Pons (tissue), 1 donor: ENCODE data around the gene MIA2.

Experiments used
- DNase-seq: peaks from one replicate; pipeline ENCODE4 v3.0.0-alpha.2; 2016; ENCODE audit warnings: low spot score

The MIA2 gene

DNA sequence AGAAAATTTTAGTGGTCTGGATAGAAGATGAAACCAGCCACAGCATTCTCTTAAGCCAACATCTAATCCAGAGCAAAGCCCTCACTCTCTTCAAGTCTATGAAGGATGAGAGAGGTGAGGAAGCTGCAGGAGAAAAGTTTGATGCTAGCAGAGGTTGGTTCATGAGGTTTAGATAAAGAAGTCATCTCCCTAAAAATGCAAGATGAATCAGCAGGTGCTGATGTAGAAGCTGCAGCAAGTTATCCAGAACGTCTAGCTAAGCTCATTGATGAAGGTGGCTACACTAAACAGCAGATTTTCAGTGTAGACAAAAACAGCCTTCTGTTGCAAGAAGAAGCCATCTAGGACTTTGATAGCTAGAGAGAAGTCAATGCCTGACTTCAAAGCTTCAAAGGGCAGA is 150.0 kb downstream of the MIA2 start:
- no peak for DNase-seq

DNA sequence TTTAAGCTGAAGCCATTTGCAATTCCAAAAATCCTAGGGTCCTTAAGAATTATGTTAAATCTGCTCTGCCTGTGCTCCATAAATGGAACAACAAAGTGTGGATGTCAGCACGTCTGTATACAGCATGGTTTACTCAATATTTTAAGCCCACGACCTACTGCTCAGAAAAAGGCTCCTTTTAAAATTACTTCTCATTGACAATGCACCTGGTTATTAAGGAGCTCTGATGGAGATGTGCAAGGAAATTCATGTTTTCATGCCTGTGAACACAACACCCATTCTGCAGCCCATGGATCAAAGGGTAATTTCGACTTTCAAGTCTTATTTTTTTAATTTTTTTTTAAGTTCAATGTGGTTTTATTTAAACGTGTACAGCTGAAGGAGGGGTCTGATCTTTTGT is 150.5 kb downstream of the MIA2 start:
- DNase-seq: no peak

DNA sequence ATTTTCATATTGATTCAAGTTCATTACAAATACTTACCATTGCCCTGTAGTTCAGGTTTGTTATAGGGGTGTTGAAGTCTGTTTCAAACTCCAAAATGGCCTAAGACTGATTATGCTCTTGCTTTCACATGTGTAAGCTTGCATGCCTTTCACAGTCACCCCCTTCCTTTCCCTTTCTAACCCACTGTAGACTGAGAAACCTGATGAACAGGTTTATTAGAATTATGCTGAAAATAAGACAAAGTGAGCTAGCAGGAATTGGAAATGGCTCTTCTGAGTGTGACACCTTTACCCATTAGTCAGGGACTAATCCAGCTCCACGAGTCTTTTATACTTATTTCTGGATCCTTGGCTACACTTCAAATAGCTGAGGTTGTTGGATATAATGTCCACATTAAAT is 159.6 kb downstream of the MIA2 start:
- DNase-seq: no peak

GRCh38 chr14:39395555-39396254 is 162.0 kb downstream of the MIA2 start:
- DNase-seq: no peak

- no peak for DNase-seq
Measured at GRCh38 chr14:39396448-39396847, 162.7 kb downstream of the MIA2 start.

GRCh38 chr14:39398382-39398781 is 164.7 kb downstream of the MIA2 start:
- no peak for DNase-seq

DNA sequence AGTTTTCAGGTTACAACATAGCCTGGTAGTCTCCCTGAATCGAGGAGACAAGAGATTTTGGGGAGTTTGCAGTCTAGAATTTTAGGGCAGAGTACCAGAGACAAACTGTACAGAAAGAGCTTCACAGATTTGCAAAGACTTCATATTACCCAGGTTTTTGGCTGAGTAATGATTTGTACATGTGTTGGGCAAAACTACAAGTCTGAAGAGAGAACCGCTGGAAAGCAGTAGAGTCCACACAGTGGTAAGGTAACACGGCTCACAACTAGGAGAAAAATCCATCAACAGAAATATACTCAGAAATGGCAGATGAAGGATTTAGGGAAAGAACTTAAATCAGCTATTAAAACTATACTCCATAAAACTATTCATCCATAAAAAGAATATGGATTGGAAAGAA is 172.8 kb downstream of the MIA2 start:
- DNase-seq: no peak

- DNase-seq: no peak
Measured at GRCh38 chr14:39416072-39416471, 182.4 kb downstream of the MIA2 start.

- no peak for DNase-seq
Measured at GRCh38 chr14:39417014-39417413, 183.3 kb downstream of the MIA2 start.

GRCh38 chr14:39419272-39419671 is 185.6 kb downstream of the MIA2 start:
- no peak for DNase-seq

- DNase-seq: no peak
Measured at GRCh38 chr14:39422243-39422642, 188.5 kb downstream of the MIA2 start.

- DNase-seq: no peak
Measured at GRCh38 chr14:39423793-39424192, 190.1 kb downstream of the MIA2 start.

GRCh38 chr14:39425947-39426346 is 192.2 kb downstream of the MIA2 start:
- DNase-seq: no peak

DNA sequence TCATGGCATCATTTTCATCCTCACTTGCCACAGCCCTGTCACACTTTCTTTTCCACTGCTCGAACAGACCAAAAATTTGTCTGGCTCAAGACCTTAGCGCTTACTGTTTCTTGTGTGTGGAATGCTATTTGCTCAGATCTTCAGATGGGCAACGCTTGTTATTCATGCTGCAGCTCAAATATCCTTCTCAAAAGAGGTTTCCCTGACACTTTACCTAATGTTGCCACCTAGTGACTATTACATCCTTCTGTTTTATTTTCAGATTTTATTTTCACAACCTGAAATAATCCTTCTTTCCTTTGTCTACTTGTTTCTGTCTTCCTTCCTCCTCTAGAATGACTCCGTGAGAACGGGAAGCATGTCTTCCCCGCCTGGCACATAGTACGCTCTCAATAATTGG is 192.9 kb downstream of the MIA2 start:
- DNase-seq: peak; percentile 40

- no peak for DNase-seq
Measured at GRCh38 chr14:39428118-39428517, 194.4 kb downstream of the MIA2 start.

- no peak for DNase-seq
Measured at GRCh38 chr14:39430762-39431415, 197.2 kb downstream of the MIA2 start.

DNA sequence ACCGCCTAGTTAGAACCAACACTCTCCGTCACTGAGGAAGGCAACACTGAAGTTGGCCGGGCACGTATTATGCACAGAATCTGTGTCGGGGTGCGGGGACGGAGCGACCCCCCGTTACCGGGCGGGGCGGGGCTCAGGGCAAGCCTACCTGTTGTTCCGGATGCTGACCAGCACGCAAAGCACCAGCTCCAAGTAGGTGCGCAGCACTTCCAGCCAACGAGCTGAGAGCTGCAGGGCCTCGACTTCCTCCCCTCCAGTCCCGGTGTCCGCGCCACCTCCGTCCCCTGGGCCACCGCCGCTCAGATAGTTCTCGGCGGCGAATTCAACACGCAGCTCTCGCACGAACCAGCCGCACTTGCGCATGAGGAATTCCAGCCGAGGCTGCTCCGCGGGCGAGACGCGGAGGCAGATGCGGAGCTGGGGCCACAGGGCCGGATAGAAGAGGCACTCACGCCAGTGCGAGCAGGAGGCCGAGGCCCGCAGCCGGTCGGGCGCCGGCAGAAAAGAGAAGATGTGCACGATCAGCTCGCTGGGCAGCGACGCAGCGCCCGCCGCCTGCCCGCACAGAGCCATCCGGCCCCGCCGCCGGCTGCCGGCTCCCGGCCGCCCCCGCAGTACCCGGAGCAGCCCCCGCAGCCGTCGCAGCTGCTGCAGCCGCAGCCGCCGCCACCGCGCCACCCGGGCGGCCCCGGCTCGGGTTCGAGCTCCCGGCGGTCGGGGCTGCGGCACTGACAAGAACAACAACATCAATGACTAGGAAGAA is 197.9 kb downstream of the MIA2 start:
- DNase-seq: peak; percentile 28

DNA sequence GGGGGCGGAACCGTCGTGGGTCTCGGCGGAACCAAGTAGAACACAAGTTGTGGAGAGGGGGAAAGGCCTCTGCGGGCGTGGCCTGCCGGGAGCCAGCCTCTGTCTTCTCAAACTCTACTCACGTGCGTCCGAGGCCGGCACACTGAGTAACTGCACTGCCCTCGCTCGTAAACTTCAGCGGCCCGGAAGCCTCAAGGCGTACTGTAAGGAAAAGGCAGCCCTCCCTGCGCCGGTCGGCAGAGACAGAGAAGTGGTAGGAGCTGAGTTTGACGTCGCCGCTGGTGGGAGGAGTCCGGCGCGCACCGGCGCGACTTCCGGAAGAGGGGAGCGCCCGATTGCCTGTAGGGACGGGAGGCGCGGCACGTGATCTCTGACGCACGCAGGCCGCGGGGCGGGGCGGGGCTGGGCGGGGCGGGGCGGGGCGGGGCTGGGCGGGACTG is 198.5 kb downstream of the MIA2 start, which contains the start of gene FBXO33:
TSS of gene FBXO33 (minus strand) at position 255 of the 440 bp plus-strand sequence. CDS start 271 bp downstream, outside the sequence.
- peak; percentile 96 for DNase-seq

GRCh38 chr14:39432619-39433451 is 199.1 kb downstream of the MIA2 start:
- DNase-seq: peak; percentile 82

GRCh38 chr14:39433452-39433813 is 199.7 kb downstream of the MIA2 start:
- no peak for DNase-seq

- no peak for DNase-seq
Measured at GRCh38 chr14:39434401-39434800, 200.7 kb downstream of the MIA2 start.

DNA sequence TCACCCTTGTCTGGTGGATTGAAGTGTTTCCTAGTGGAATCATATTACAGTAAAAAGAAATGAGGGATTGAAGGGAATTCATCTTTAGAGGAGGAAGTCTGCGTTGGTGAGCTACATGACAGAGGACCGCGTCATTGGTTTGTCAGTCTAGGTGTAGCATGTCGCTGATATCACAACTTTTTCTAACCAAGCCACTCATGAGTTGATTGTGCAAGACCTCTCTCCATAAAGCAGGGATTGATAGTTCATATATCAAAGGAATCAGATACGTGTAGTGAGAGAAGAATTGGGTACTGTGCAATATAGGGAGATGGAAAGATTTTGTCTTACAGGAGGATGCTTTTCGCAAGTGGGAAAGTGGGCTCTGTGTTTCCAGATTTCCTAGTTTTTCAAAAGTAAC is 201.5 kb downstream of the MIA2 start:
- no peak for DNase-seq
